DND-41 (cell line): ENCODE measurements around the gene CRISP2.
"Not testable (repeated sequence)": the region's sequence is repeated elsewhere in the genome, so short reads cannot be mapped to it uniquely, and the experiment has no call there.

ENCODE experiments used
- ATAC-seq: fragments of 200-7000 bp; cut with Tn5 transposase; 3 replicates; pipeline ENCODE4 v1.9.1; 2021; ENCODE audit warnings: low read depth; ENCODE audit not compliant: insufficient read depth
- DNase-seq: peaks from one replicate; pipeline ENCODE4 v3.0.0-alpha.2; 2020
- H2AFZ ChIP-seq: 2 replicates; pipeline ENCODE4 v1.6.0; 2012; ENCODE audit warnings: low read depth, low read length
- H3K27ac ChIP-seq: 2 replicates; pipeline ENCODE4 v1.5.1; 2012; ENCODE audit warnings: low read length, inconsistent platforms
- H3K27me3 ChIP-seq: fragments of 200-600 bp; sonication (generic); 2 replicates; pipeline ENCODE4 v1.6.0; 2012; ENCODE audit warnings: low read length, mild to moderate bottlenecking, inconsistent platforms; ENCODE audit not compliant: insufficient read depth, poor library complexity
- H3K36me3 ChIP-seq: 2 replicates; pipeline ENCODE4 v1.5.1; 2012; ENCODE audit warnings: low read length, inconsistent platforms; ENCODE audit not compliant: insufficient read depth
- H3K4me1 ChIP-seq: 2 replicates; pipeline ENCODE4 v1.5.1; 2012; ENCODE audit warnings: mild to moderate bottlenecking, low read length; ENCODE audit not compliant: insufficient read depth
- H3K4me2 ChIP-seq: 2 replicates; pipeline ENCODE4 v1.6.0; 2012; ENCODE audit warnings: mild to moderate bottlenecking, moderate library complexity, low read length, inconsistent platforms; ENCODE audit not compliant: insufficient read depth
- H3K4me3 ChIP-seq, 2 experiments: fragments of 200-600 bp in 1 of 2; shearing (Covaris generic) in 1 of 2; 2 replicates each; pipeline ENCODE4 v1.5.1; 2012 to 2016; ENCODE audit warnings: inconsistent platforms in 2 of 2, low read length in 2 of 2, mild to moderate bottlenecking in 2 of 2, low read depth in 1 of 2, moderate library complexity in 1 of 2
- H3K79me2 ChIP-seq: 2 replicates; pipeline ENCODE4 v1.6.0; 2012; ENCODE audit warnings: low read length, inconsistent platforms; ENCODE audit not compliant: insufficient read depth
- H3K9ac ChIP-seq: 2 replicates; pipeline ENCODE4 v1.6.0; 2012; ENCODE audit warnings: low read depth, mild to moderate bottlenecking, inconsistent platforms, low read length, moderate library complexity
- H3K9me3 ChIP-seq: 2 replicates; pipeline ENCODE4 v1.5.1; 2012; ENCODE audit warnings: low read length, moderate library complexity, mild to moderate bottlenecking, inconsistent platforms; ENCODE audit not compliant: insufficient read depth, severe bottlenecking
- H4K20me1 ChIP-seq: 2 replicates; pipeline ENCODE4 v1.6.0; 2012; ENCODE audit warnings: low read length; ENCODE audit not compliant: insufficient read depth
- EZH2 ChIP-seq: IDR thresholded peaks from 3 replicates; pipeline ENCODE4 v1.6.1; 2012; ENCODE audit warnings: borderline replicate concordance, low read depth, mild to moderate bottlenecking, moderate library complexity, low read length, inconsistent platforms; ENCODE audit not compliant: severe bottlenecking
- TF ChIP-seq, protein P1 (sequence below): IDR thresholded peaks from 2 replicates; pipeline ENCODE4 v1.5.1; 2012; ENCODE audit warnings: borderline replicate concordance, low read length, moderate library complexity, mild to moderate bottlenecking; ENCODE audit not compliant: poor library complexity, severe bottlenecking; ENCODE audit errors: extremely low read depth

The CRISP2 gene

DNA sequence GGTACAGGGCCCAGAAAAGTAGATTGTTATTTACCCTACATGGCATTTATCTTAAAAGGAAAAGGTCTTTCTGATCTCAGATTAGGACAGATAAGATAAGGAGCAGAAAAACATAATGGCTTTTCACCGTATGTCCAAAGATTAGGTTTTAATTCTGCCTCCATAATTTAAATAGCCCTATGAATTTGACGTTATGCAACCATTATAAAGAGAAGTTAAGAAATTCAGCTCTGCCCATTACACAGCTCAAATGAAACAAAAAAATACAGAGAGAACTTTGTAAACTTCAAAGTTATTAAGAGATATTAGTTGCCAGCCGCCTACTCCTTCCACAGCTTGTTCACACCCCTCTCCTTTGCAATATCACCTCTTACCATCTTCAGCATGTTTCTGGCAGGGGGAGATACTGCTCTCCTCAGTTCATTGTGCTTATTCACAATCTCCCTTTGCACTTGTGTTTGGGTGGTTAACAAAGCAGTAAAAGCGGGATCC lies 22.7 kb upstream of the CRISP2 start:
- Histone ChIP-seq H3K27ac (no peak overlapping the region), H3K9me3 (no peaks in the 10 kb centered on the region), H3K4me2 (no peak overlapping the region), H3K36me3 (no peaks in the 10 kb centered on the region), H4K20me1 (no peaks in the 10 kb centered on the region), H3K9ac (no peak overlapping the region), H3K79me2 (no peaks in the 10 kb centered on the region), H2AFZ (no peak overlapping the region), H3K4me3 (no peak overlapping the region), H3K27me3 (no peaks in the 10 kb centered on the region), H3K4me1 (no peaks in the 10 kb centered on the region)
- ATAC-seq (no peak), DNase-seq (no peak)
- TF ChIP-seq, protein P1, sequence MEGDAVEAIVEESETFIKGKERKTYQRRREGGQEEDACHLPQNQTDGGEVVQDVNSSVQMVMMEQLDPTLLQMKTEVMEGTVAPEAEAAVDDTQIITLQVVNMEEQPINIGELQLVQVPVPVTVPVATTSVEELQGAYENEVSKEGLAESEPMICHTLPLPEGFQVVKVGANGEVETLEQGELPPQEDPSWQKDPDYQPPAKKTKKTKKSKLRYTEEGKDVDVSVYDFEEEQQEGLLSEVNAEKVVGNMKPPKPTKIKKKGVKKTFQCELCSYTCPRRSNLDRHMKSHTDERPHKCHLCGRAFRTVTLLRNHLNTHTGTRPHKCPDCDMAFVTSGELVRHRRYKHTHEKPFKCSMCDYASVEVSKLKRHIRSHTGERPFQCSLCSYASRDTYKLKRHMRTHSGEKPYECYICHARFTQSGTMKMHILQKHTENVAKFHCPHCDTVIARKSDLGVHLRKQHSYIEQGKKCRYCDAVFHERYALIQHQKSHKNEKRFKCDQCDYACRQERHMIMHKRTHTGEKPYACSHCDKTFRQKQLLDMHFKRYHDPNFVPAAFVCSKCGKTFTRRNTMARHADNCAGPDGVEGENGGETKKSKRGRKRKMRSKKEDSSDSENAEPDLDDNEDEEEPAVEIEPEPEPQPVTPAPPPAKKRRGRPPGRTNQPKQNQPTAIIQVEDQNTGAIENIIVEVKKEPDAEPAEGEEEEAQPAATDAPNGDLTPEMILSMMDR = no peak
- TF ChIP-seq EZH2 = no peak

DNA sequence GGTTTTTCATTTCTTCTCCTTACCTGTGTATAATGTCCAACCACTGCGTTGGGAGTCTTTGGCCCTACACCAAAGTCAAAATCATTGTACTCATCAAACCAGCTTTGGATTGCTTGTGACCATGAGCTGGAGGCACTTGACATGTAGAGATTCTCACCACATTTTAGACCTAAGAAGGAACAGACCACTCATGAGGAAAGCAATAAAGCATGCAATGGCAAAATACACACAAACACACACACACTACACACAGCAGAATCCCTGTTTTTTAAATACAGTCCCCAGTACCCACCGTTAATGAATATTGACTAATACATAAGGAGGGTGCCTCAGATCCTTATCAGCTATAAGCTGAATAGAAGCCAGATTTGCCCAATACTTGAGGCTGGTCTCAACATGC lies 20.3 kb upstream of the CRISP2 start:
- Histone ChIP-seq H3K4me3 (no peak overlapping the region), H4K20me1 (no peaks in the 10 kb centered on the region), H3K27me3 (no peaks in the 10 kb centered on the region), H3K36me3 (no peaks in the 10 kb centered on the region), H3K4me1 (no peaks in the 10 kb centered on the region), H3K79me2 (no peaks in the 10 kb centered on the region), H3K4me2 (no peak overlapping the region), H3K27ac (no peak overlapping the region), H3K9ac (no peak overlapping the region), H2AFZ (no peak overlapping the region), H3K9me3 (no peaks in the 10 kb centered on the region)
- ATAC-seq (no peak), DNase-seq (no peak)
- TF ChIP-seq, protein P1 = no peak
- no peak for TF ChIP-seq EZH2

DNA sequence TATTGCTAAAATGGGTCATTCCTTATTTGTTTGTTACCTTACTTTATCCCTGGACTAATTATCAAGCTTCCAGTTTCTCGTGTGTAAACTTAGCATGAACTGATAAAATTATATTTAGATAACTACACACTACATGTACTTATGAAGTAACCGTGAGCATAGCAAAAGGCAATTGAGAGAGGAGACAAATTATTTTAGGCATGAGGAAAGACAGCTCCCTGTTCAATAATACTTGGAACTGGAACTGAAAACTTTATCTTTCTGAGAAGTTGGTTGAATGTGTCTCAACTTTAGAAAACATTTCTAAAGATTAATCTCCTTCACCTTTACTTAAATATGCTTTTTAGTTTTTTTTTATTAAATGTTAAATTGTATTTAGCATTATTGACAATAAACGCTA lies 19.4 kb upstream of the CRISP2 start:
- Histone ChIP-seq H3K4me2 (no peak overlapping the region), H3K9ac (no peak overlapping the region), H3K36me3 (no peaks in the 10 kb centered on the region), H4K20me1 (no peaks in the 10 kb centered on the region), H3K9me3 (no peaks in the 10 kb centered on the region), H3K4me3 (no peak overlapping the region), H3K27ac (no peak overlapping the region), H2AFZ (no peak overlapping the region), H3K27me3 (no peaks in the 10 kb centered on the region), H3K4me1 (no peaks in the 10 kb centered on the region), H3K79me2 (no peaks in the 10 kb centered on the region)
- ATAC-seq = no peak
- DNase-seq = no peak
- TF ChIP-seq, protein P1 = no peak
- TF ChIP-seq EZH2 = no peak

DNA sequence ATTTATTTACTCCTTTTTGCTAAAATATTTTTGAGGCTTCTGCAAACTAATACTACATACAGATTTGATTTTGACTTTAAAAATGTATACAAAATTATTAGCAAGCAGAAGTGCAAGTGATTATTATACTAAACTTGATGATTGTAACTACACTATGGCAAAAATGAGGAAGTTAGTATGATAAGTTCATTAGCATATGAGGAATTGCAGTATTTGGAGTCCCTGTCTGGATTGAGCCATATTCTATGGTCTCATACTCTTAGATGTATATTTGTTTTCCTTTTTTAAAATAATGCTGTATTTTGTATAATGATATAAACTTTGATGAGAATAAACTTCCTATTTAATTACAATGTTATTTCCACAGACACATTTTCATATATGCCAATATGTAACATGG lies 16.9 kb upstream of the CRISP2 start:
- no peaks in the 10 kb centered on the region for H3K36me3 ChIP-seq
- no peaks in the 10 kb centered on the region for H3K4me1 ChIP-seq
- H3K27ac ChIP-seq = no peak overlapping the region
- H3K9me3 ChIP-seq = no peaks in the 10 kb centered on the region
- TF ChIP-seq, protein P1 = no peak
- no peak for TF ChIP-seq EZH2
- DNase-seq (no peak), ATAC-seq (no peak)
- no peak overlapping the region for H2AFZ ChIP-seq
- no peak overlapping the region for H3K4me3 ChIP-seq
- H3K79me2 ChIP-seq = no peaks in the 10 kb centered on the region
- H3K9ac ChIP-seq = no peak overlapping the region
- no peaks in the 10 kb centered on the region for H4K20me1 ChIP-seq
- H3K27me3 ChIP-seq = no peaks in the 10 kb centered on the region
- H3K4me2 ChIP-seq = no peak overlapping the region

DNA sequence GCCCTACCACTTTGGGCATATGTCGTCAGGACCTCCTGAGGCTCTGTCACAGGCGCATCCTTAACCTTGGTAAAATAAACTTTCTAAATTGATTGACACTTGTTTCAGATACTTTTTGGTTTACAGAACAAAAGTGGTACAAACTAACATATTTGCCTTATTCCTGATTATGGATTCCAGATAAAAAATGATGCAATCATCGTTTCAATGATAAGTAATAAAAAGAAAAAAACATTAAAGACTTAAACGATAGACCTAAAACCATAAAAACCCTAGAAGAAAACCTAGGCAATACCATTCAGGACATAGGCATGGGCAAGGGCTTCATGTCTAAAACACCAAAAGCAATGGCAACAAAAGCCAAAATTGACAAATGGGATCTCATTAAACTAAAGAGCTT lies 10.6 kb upstream of the CRISP2 start:
- not testable (repeated sequence) for H3K9me3 ChIP-seq, H2AFZ ChIP-seq, H3K79me2 ChIP-seq, ATAC-seq, H3K4me2 ChIP-seq, H3K27ac ChIP-seq, H4K20me1 ChIP-seq, H3K36me3 ChIP-seq, H3K4me1 ChIP-seq, H3K4me3 ChIP-seq, DNase-seq, H3K9ac ChIP-seq, H3K27me3 ChIP-seq
